Peyer's patch (tissue), 4 donors: ENCODE results near the gene SLC12A9. TPM values are rescaled to one million over a fixed set of nuclear protein-coding genes. Genes with fewer than 3 reads are reported as not detected.

Source experiments
- DNase-seq, 3 donors: peaks; one replicate each; pipeline ENCODE4 v3.0.0-alpha.2; 2017 to 2019
- H3K27ac ChIP-seq, 4 donors: fragments of 200-600 bp; sonication (generic); one replicate each; pipeline ENCODE4 v1.5.1; 2016 to 2019
- H3K27me3 ChIP-seq, 2 donors: fragments of 200-600 bp; sonication (generic); one replicate each; pipeline ENCODE4 v1.5.1; 2019
- H3K36me3 ChIP-seq, 3 donors: fragments of 200-600 bp; sonication (generic); one replicate each; pipeline ENCODE4 v1.5.1; 2016 to 2019
- H3K4me1 ChIP-seq, 4 donors: fragments of 200-600 bp; sonication (generic); one replicate each; pipeline ENCODE4 v1.5.1; 2016 to 2019
- H3K4me3 ChIP-seq, 4 donors: fragments of 200-600 bp; sonication (generic); 1 replicate in 3 of 4; 2 replicates in 1 of 4; pipeline ENCODE4 v1.5.1; 2016 to 2019; ENCODE audit warnings: mild to moderate bottlenecking in 1 of 4
- H3K9me3 ChIP-seq, 4 donors: fragments of 200-600 bp; sonication (generic); one replicate each; pipeline ENCODE4 v1.5.1; 2016 to 2019; ENCODE audit warnings: mild to moderate bottlenecking in 1 of 4
- CTCF ChIP-seq, 6 experiments: fragments of 450-650 bp in 4 of 6; fragments of 200-600 bp in 2 of 6; sonication (generic) in 1 of 6; IDR thresholded peaks; one replicate each; pipeline ENCODE4 v1.5.1; 2017 to 2019; ENCODE audit warnings: antibody characterized with exemption in 6 of 6, mild to moderate bottlenecking in 3 of 6, moderate library complexity in 1 of 6
- POLR2A ChIP-seq, 2 donors: fragments of 450-650 bp; IDR thresholded peaks; one replicate each; pipeline ENCODE4 v1.5.1; 2017; ENCODE audit warnings: antibody characterized with exemption in 2 of 2, mild to moderate bottlenecking in 2 of 2, moderate library complexity in 2 of 2
- total RNA-seq, 4 donors: library from RNA; depleted of rRNA; stranded (reverse); fragments of >200 nt; gene quantifications; one replicate each; pipeline ENCODE4 v1.1.0, GENCODE V29; 2016

Gene SLC12A9
- total RNA-seq, 4 donors from 2014 or later = 24.8 to 51.1 (median 28.2) TPM

- H3K27me3 ChIP-seq = no peaks in the 10 kb centered on the region
- no peak for TF ChIP-seq CTCF (IDR thresholded peaks at IDR 0.05)
- no peak for TF ChIP-seq POLR2A (IDR thresholded peaks at IDR 0.05)
- no peak for DNase-seq
- H3K27ac ChIP-seq = no peak overlapping the region
- no peak overlapping the region for H3K4me3 ChIP-seq
- peaks cover 0 to 15% (median 10%) of the 10 kb centered on the region in 4 donors for H3K4me1 ChIP-seq
- H3K9me3 ChIP-seq = no peaks in the 10 kb centered on the region
- H3K36me3 ChIP-seq = peaks cover 0 to 99% (median 4%) of the 10 kb centered on the region in 3 donors
Measured at GRCh38 chr7:100882785-100883526, 30.4 kb downstream of the SLC12A9 start.

- Histone ChIP-seq H3K27me3 (no peaks in the 10 kb centered on the region), H3K9me3 (no peaks in the 10 kb centered on the region), H3K4me1 (peaks cover 7 to 24% (median 22%) of the 10 kb centered on the region in 4 donors), H3K4me3 (no peak overlapping the region), H3K27ac (peak overlapping the region in 1 of 4 donors; percentile 20), H3K36me3 (peaks cover 0 to 87% (median 4%) of the 10 kb centered on the region in 3 donors)
- TF ChIP-seq CTCF (IDR thresholded peaks at IDR 0.05) (no peak), POLR2A (IDR thresholded peaks at IDR 0.05) (no peak)
- DNase-seq = peak in 1 of 3 donors; percentile 68
Measured at GRCh38 chr7:100884736-100885439, 32.4 kb downstream of the SLC12A9 start.

GRCh38 chr7:100885440-100886141, 33.1 kb downstream of the SLC12A9 start:
- Histone ChIP-seq H3K36me3 (peaks cover 0 to 80% (median 4%) of the 10 kb centered on the region in 3 donors), H3K4me3 (no peak overlapping the region), H3K9me3 (no peaks in the 10 kb centered on the region), H3K27ac (peak overlapping the region in 1 of 4 donors; percentile 20), H3K4me1 (peaks cover 7 to 30% (median 26%) of the 10 kb centered on the region in 4 donors), H3K27me3 (no peaks in the 10 kb centered on the region)
- no peak for TF ChIP-seq CTCF (IDR thresholded peaks at IDR 0.05)
- no peak for TF ChIP-seq POLR2A (IDR thresholded peaks at IDR 0.05)
- no peak for DNase-seq

- Histone ChIP-seq H3K27ac (peak overlapping the region in 1 of 4 donors; percentile 85), H3K27me3 (no peaks in the 10 kb centered on the region), H3K4me3 (no peak overlapping the region), H3K4me1 (peaks cover 7 to 37% (median 32%) of the 10 kb centered on the region in 4 donors), H3K9me3 (no peaks in the 10 kb centered on the region), H3K36me3 (peaks cover 0 to 73% (median 3%) of the 10 kb centered on the region in 3 donors)
- TF ChIP-seq CTCF (IDR thresholded peaks at IDR 0.05) (no peak), POLR2A (IDR thresholded peaks at IDR 0.05) (no peak)
- DNase-seq = no peak
Measured at GRCh38 chr7:100886142-100886935, 33.8 kb downstream of the SLC12A9 start.
